Activated CD4-positive, CD25-positive, alpha-beta regulatory T cell treated with anti-CD3 and anti-CD28 coated beads, Interleukin-2, amount 50 U/mL, for 16 hours (primary cell): ENCODE data around the gene SLC17A8.
"Not testable (repeated sequence)": the region's sequence is repeated elsewhere in the genome, so short reads cannot be mapped to it uniquely, and the experiment has no call there.

Experiments used
- DNase-seq: peaks from one replicate; pipeline ENCODE4 v3.0.0-alpha.2; 2020; ENCODE audit warnings: low read depth, low spot score

Gene SLC17A8

GRCh38 chr12:100426145-100426544, 69.3 kb downstream of the SLC17A8 start:
- no peak for DNase-seq

GRCh38 chr12:100427078-100427477, 70.2 kb downstream of the SLC17A8 start:
- no peak for DNase-seq

GRCh38 chr12:100430251-100430650, 73.4 kb downstream of the SLC17A8 start:
- DNase-seq: not testable (repeated sequence)

GRCh38 chr12:100433701-100434100, 76.8 kb downstream of the SLC17A8 start:
- no peak for DNase-seq

- no peak for DNase-seq
These were observed 77.3 kb downstream of the SLC17A8 start for GRCh38 chr12:100434177-100434576.

GRCh38 chr12:100435957-100436356, 79.1 kb downstream of the SLC17A8 start:
- DNase-seq: no peak

GRCh38 chr12:100437038-100437841, 80.4 kb downstream of the SLC17A8 start:
- DNase-seq: no peak

GRCh38 chr12:100439797-100440196, 82.9 kb downstream of the SLC17A8 start:
- no peak for DNase-seq

- no peak for DNase-seq
These were observed 85.5 kb downstream of the SLC17A8 start for GRCh38 chr12:100442403-100442802.

- DNase-seq: no peak
These were observed 86.6 kb downstream of the SLC17A8 start for GRCh38 chr12:100443434-100443833.

- DNase-seq: no peak
These were observed 88.2 kb downstream of the SLC17A8 start for GRCh38 chr12:100445081-100445481.

GRCh38 chr12:100447381-100447780, 90.5 kb downstream of the SLC17A8 start:
- DNase-seq: no peak

- no peak for DNase-seq
These were observed 91.8 kb downstream of the SLC17A8 start for GRCh38 chr12:100448656-100449055.

- DNase-seq: no peak
These were observed 93.9 kb downstream of the SLC17A8 start for GRCh38 chr12:100450735-100451134.

- no peak for DNase-seq
These were observed 97.1 kb downstream of the SLC17A8 start for GRCh38 chr12:100453951-100454350.

- DNase-seq: no peak
These were observed 99.0 kb downstream of the SLC17A8 start for GRCh38 chr12:100455896-100456295.

- DNase-seq: no peak
These were observed 101.3 kb downstream of the SLC17A8 start for GRCh38 chr12:100458191-100458590.

GRCh38 chr12:100460702-100461101, 103.8 kb downstream of the SLC17A8 start:
- DNase-seq: no peak

- no peak for DNase-seq
These were observed 104.6 kb downstream of the SLC17A8 start for GRCh38 chr12:100461330-100461973.

- no peak for DNase-seq
These were observed 106.8 kb downstream of the SLC17A8 start for GRCh38 chr12:100463661-100464060.

GRCh38 chr12:100464529-100464928, 107.7 kb downstream of the SLC17A8 start:
- DNase-seq: no peak

GRCh38 chr12:100468126-100468525, 111.3 kb downstream of the SLC17A8 start:
- no peak for DNase-seq
